Central memory CD8-positive, alpha-beta T cell (primary cell): ENCODE data around the gene PRKRA.
"Not testable (repeated sequence)": the region's sequence is repeated elsewhere in the genome, so short reads cannot be mapped to it uniquely, and the experiment has no call there.

Source experiments
- ATAC-seq: fragments of 150-1000 bp; cut with Tn5 transposase; replicated peaks from 2 replicates; pipeline ENCODE4 v1.10.0; 2022; ENCODE audit warnings: mild to moderate bottlenecking, moderate FRiP score, moderate number of reproducible peaks; ENCODE audit not compliant: poor library complexity, severe bottlenecking; ENCODE audit errors: extremely low read depth
- DNase-seq, 2 donors: peaks; one replicate each; pipeline ENCODE4 v3.0.0; 2021; ENCODE audit warnings: low spot score in 2 of 2
- H3K27ac Mint-ChIP-seq: one replicate; pipeline ENCODE4 v1.8.0; 2022; ENCODE audit warnings: low read depth, mild to moderate bottlenecking, moderate library complexity, mixed read lengths
- H3K27me3 Mint-ChIP-seq: one replicate; pipeline ENCODE4 v1.8.0; 2022; ENCODE audit warnings: mixed read lengths
- H3K36me3 Mint-ChIP-seq: one replicate; pipeline ENCODE4 v1.8.0; 2022; ENCODE audit warnings: mild to moderate bottlenecking, moderate library complexity, mixed read lengths; ENCODE audit not compliant: insufficient read depth
- H3K4me1 Mint-ChIP-seq: one replicate; pipeline ENCODE4 v1.8.0; 2022; ENCODE audit warnings: mixed read lengths
- H3K4me3 Mint-ChIP-seq: one replicate; pipeline ENCODE4 v1.8.0; 2022; ENCODE audit warnings: mild to moderate bottlenecking, moderate library complexity, mixed read lengths
- H3K9me3 Mint-ChIP-seq: one replicate; pipeline ENCODE4 v1.8.0; 2022; ENCODE audit warnings: mixed read lengths

The PRKRA gene

GRCh38 chr2:178478439-178479274 is 27.7 kb upstream of the PRKRA start, which contains the start of gene FKBP7:
Gene FKBP7 (minus strand): TSS chr2:178478600. CDS start chr2:178478499, 101 bp downstream.
- ATAC-seq (peak; percentile 83), DNase-seq (peak; percentile 64 to 74)
- Mint-ChIP-seq H3K4me1 (peaks cover 32% of the 10 kb centered on the region), H3K27me3 (no peaks in the 10 kb centered on the region), H3K27ac (peak within 1 kb of the TSS; percentile 96), H3K4me3 (peak within 1 kb of the TSS; percentile 99), H3K9me3 (no peaks in the 10 kb centered on the region), H3K36me3 (peaks cover 17% of the 10 kb centered on the region)

- DNase-seq (no peak), ATAC-seq (no peak)
- peak overlapping the region; percentile 96 for H3K27ac Mint-ChIP-seq
- no peaks in the 10 kb centered on the region for H3K27me3 Mint-ChIP-seq
- peaks cover 17% of the 10 kb centered on the region for H3K36me3 Mint-ChIP-seq
- peak overlapping the region; percentile 99 for H3K4me3 Mint-ChIP-seq
- peaks cover 32% of the 10 kb centered on the region for H3K4me1 Mint-ChIP-seq
- H3K9me3 Mint-ChIP-seq, result no peaks in the 10 kb centered on the region
Observed at GRCh38 chr2:178478130-178478438, 27.1 kb upstream of the PRKRA start.

- Mint-ChIP-seq H3K27me3 (no peaks in the 10 kb centered on the region), H3K9me3 (no peaks in the 10 kb centered on the region), H3K4me3 (peak overlapping the region; percentile 99), H3K4me1 (peaks cover 27% of the 10 kb centered on the region), H3K27ac (peak overlapping the region; percentile 96), H3K36me3 (peaks cover 17% of the 10 kb centered on the region)
- ATAC-seq (no peak), DNase-seq (no peak)
Observed at GRCh38 chr2:178477443-178478129, 26.6 kb upstream of the PRKRA start.

GRCh38 chr2:178476477-178476876 is 25.5 kb upstream of the PRKRA start:
- no peaks in the 10 kb centered on the region for H3K9me3 Mint-ChIP-seq
- DNase-seq (no peak), ATAC-seq (no peak)
- H3K27me3 Mint-ChIP-seq, result no peaks in the 10 kb centered on the region
- H3K36me3 Mint-ChIP-seq, result peaks cover 17% of the 10 kb centered on the region
- H3K27ac Mint-ChIP-seq, result no peak overlapping the region
- no peak overlapping the region for H3K4me3 Mint-ChIP-seq
- H3K4me1 Mint-ChIP-seq, result peaks cover 16% of the 10 kb centered on the region

- Mint-ChIP-seq H3K9me3 (no peaks in the 10 kb centered on the region), H3K4me1 (peaks cover 8% of the 10 kb centered on the region), H3K4me3 (no peak overlapping the region), H3K27ac (no peak overlapping the region), H3K36me3 (peaks cover 10% of the 10 kb centered on the region), H3K27me3 (no peaks in the 10 kb centered on the region)
- no peak for DNase-seq
- ATAC-seq, result no peak
Observed at GRCh38 chr2:178474560-178474959, 23.6 kb upstream of the PRKRA start.

- no peaks in the 10 kb centered on the region for H3K9me3 Mint-ChIP-seq
- DNase-seq (no peak), ATAC-seq (no peak)
- H3K36me3 Mint-ChIP-seq, result peaks cover 6% of the 10 kb centered on the region
- peaks cover 8% of the 10 kb centered on the region for H3K4me1 Mint-ChIP-seq
- H3K4me3 Mint-ChIP-seq, result no peak overlapping the region
- no peaks in the 10 kb centered on the region for H3K27me3 Mint-ChIP-seq
- H3K27ac Mint-ChIP-seq, result no peak overlapping the region
Observed at GRCh38 chr2:178473931-178474330, 23.0 kb upstream of the PRKRA start.

GRCh38 chr2:178473373-178473772 is 22.4 kb upstream of the PRKRA start:
- ATAC-seq, result no peak
- Mint-ChIP-seq H3K4me3 (no peak overlapping the region), H3K36me3 (peaks cover 2% of the 10 kb centered on the region), H3K4me1 (peaks cover 3% of the 10 kb centered on the region), H3K27me3 (no peaks in the 10 kb centered on the region), H3K9me3 (no peaks in the 10 kb centered on the region), H3K27ac (no peak overlapping the region)
- no peak for DNase-seq

- DNase-seq, H3K27ac Mint-ChIP-seq, H3K36me3 Mint-ChIP-seq, H3K27me3 Mint-ChIP-seq, H3K4me3 Mint-ChIP-seq, H3K9me3 Mint-ChIP-seq, H3K4me1 Mint-ChIP-seq, ATAC-seq: not testable (repeated sequence)
Observed at GRCh38 chr2:178471313-178471712, 20.3 kb upstream of the PRKRA start.

GRCh38 chr2:178469219-178469849 is 18.4 kb upstream of the PRKRA start:
- H3K4me1 Mint-ChIP-seq, result no peaks in the 10 kb centered on the region
- H3K36me3 Mint-ChIP-seq, result no peaks in the 10 kb centered on the region
- ATAC-seq, result no peak
- H3K9me3 Mint-ChIP-seq, result no peaks in the 10 kb centered on the region
- H3K27me3 Mint-ChIP-seq, result no peaks in the 10 kb centered on the region
- no peak overlapping the region for H3K27ac Mint-ChIP-seq
- no peak overlapping the region for H3K4me3 Mint-ChIP-seq
- no peak for DNase-seq

- Mint-ChIP-seq H3K36me3 (no peaks in the 10 kb centered on the region), H3K4me1 (no peaks in the 10 kb centered on the region), H3K9me3 (no peaks in the 10 kb centered on the region), H3K4me3 (no peak overlapping the region), H3K27me3 (no peaks in the 10 kb centered on the region), H3K27ac (no peak overlapping the region)
- no peak for DNase-seq
- no peak for ATAC-seq
Observed at GRCh38 chr2:178457390-178457886, 6.5 kb upstream of the PRKRA start.

GRCh38 chr2:178455947-178456346 is 5.0 kb upstream of the PRKRA start:
- H3K27ac Mint-ChIP-seq, result no peak overlapping the region
- peaks cover 9% of the 10 kb centered on the region for H3K4me1 Mint-ChIP-seq
- H3K9me3 Mint-ChIP-seq, result no peaks in the 10 kb centered on the region
- ATAC-seq (no peak), DNase-seq (no peak)
- no peak overlapping the region for H3K4me3 Mint-ChIP-seq
- peaks cover 2% of the 10 kb centered on the region for H3K36me3 Mint-ChIP-seq
- H3K27me3 Mint-ChIP-seq, result no peaks in the 10 kb centered on the region

- Mint-ChIP-seq H3K27ac (no peak overlapping the region), H3K4me1 (peaks cover 31% of the 10 kb centered on the region), H3K4me3 (no peak overlapping the region), H3K36me3 (peaks cover 5% of the 10 kb centered on the region), H3K27me3 (no peaks in the 10 kb centered on the region), H3K9me3 (no peaks in the 10 kb centered on the region)
- no peak for ATAC-seq
- no peak for DNase-seq
Observed at GRCh38 chr2:178452870-178453269, 1.9 kb upstream of the PRKRA start.
